ENCODE results near the gene NME7. TPM values are rescaled to one million over a fixed set of nuclear protein-coding genes. Genes with fewer than 3 reads are reported as not detected.
"Not testable (repeated sequence)": the region's sequence is repeated elsewhere in the genome, so short reads cannot be mapped to it uniquely, and the experiment has no call there.

The NME7 gene
- total RNA-seq, 6 experiments from 2014 or later: 2.0 to 6.5 (median 5.3) TPM

- Histone ChIP-seq H3K4me3 (no peak overlapping the region), H3K27ac (no peak overlapping the region), H3K4me1 (no peaks in the 10 kb centered on the region), H3K27me3 (no peaks in the 10 kb centered on the region), H3K9me3 (no peaks in the 10 kb centered on the region), H3K36me3 (no peaks in the 10 kb centered on the region)
- no peak for DNase-seq
- intact Hi-C loops (cut with DNase I): no loop called here
- ATAC-seq: no peak
- WGBS (ENCODE audit: insufficient coverage, low coverage, low lambda C conversion rate, missing lambda C conversion rate): 30% methylated on average over 1 of the region's 1 CpG
- TF ChIP-seq CTCF (IDR thresholded peaks at IDR 0.05): no peak
- no peak for TF ChIP-seq POLR2A (IDR thresholded peaks at IDR 0.05)
These were observed 182.8 kb downstream of the NME7 start for GRCh38 chr1:169184812-169185211.

DNA sequence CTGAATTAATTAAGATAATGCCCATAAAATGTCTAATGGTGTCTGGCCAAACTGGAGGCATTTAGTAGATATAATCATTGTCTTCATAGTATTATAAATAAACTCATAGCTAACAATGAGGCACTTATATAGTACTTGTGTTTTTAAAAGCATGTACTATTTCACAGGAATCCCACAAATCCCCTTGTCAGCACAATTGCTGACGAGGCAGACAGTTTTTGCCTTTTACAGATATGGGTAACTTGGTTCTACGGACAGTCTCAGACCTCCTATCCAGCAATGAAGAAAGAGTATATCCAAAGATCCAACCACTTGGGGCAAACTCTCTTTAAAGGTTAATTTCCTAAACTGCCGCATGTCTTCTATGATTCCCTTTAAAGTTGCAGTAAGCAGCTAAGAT, 187.4 kb downstream of the NME7 start:
- intact Hi-C loops (cut with DNase I): no loop called here
- TF ChIP-seq POLR2A (IDR thresholded peaks at IDR 0.05): no peak
- Histone ChIP-seq H3K27ac (no peak overlapping the region), H3K9me3 (no peaks in the 10 kb centered on the region), H3K27me3 (no peaks in the 10 kb centered on the region), H3K36me3 (no peaks in the 10 kb centered on the region), H3K4me1 (no peaks in the 10 kb centered on the region), H3K4me3 (no peak overlapping the region)
- DNase-seq (no peak), ATAC-seq (no peak)
- 78% methylated on average over 3 of the region's 3 CpGs for WGBS (ENCODE audit: insufficient coverage, low coverage, low lambda C conversion rate, missing lambda C conversion rate)

DNA sequence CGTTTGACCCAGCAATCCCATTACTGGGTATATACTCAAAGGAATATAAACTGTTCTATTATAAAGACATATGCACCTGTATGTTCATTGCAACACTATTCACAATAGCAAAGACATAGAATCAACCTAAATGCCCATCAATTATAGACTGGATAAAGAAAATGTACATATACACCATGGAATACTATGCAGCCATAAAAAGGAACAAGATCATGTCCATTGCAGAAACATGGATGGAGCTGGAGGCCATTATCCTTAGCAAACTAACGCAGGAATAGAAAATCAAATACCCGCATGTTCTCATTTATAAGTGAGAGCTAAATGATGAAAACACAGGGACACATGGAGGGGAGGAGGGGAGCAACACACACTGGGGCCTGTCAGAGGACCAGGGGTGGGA, 188.2 kb downstream of the NME7 start:
- DNase-seq; H3K9me3 ChIP-seq; intact Hi-C loops (cut with DNase I); H3K4me3 ChIP-seq; H3K36me3 ChIP-seq; ATAC-seq; H3K27ac ChIP-seq; H3K4me1 ChIP-seq; H3K27me3 ChIP-seq: not testable (repeated sequence)
- WGBS (ENCODE audit: insufficient coverage, low coverage, low lambda C conversion rate, missing lambda C conversion rate): 94% methylated on average over 3 of the region's 3 CpGs

DNA sequence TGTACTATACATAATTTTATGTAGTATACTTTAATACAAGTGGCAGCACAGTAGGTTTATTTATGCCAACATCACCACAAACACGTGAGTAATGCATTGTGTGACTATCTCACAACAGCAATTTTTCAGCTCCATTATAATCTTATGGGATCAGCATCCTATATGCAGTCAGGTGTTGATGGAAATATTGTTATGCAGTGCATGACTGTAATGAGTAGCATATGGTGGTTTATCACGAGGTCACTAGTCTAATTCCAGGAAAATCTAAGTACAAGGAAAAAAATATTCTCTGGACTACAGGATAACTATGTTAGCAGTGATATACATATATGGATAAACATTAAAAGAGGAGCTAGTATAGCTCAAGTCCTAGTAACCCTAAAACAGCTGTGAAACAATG, 192.1 kb downstream of the NME7 start:
- 81% methylated on average over 2 of the region's 2 CpGs for WGBS (ENCODE audit: insufficient coverage, low coverage, low lambda C conversion rate, missing lambda C conversion rate)
- no peak overlapping the region for H3K27ac ChIP-seq
- no peaks in the 10 kb centered on the region for H3K36me3 ChIP-seq
- intact Hi-C loops (cut with DNase I): no loop called here
- ATAC-seq: no peak
- no peak for DNase-seq
- TF ChIP-seq POLR2A (IDR thresholded peaks at IDR 0.05) (no peak), CTCF (IDR thresholded peaks at IDR 0.05) (no peak)
- H3K4me1 ChIP-seq: no peaks in the 10 kb centered on the region
- no peaks in the 10 kb centered on the region for H3K9me3 ChIP-seq
- no peak overlapping the region for H3K4me3 ChIP-seq
- H3K27me3 ChIP-seq: no peaks in the 10 kb centered on the region

GRCh38 chr1:169163059-169163458, 204.5 kb downstream of the NME7 start:
- TF ChIP-seq POLR2A (IDR thresholded peaks at IDR 0.05) (no peak), CTCF (IDR thresholded peaks at IDR 0.05) (no peak)
- ATAC-seq (no peak), DNase-seq (no peak)
- Histone ChIP-seq H3K36me3 (no peaks in the 10 kb centered on the region), H3K27me3 (no peaks in the 10 kb centered on the region), H3K4me3 (no peak overlapping the region), H3K27ac (no peak overlapping the region), H3K4me1 (peaks cover 0 to 13% (median 3%) of the 10 kb centered on the region in 4 donors), H3K9me3 (no peaks in the 10 kb centered on the region)
- WGBS (ENCODE audit: insufficient coverage, low coverage, low lambda C conversion rate, missing lambda C conversion rate): 83% methylated on average over 5 of the region's 5 CpGs
- intact Hi-C loops (cut with DNase I): no loop called here
